GM19468 (cell line): ENCODE measurements around the gene PHKA2.

Experiments used
- ATAC-seq: cut with Tn5 transposase; IDR thresholded peaks from one replicate; pipeline ENCODE4 v1.9.1; 2021; ENCODE audit warnings: mild to moderate bottlenecking, moderate library complexity, moderate number of reproducible peaks; ENCODE audit not compliant: unreplicated experiment; ENCODE audit errors: extremely low read depth

Gene PHKA2

GRCh38 chrX:18935893-18936292, 48.0 kb downstream of the PHKA2 start:
- no peak for ATAC-seq

DNA sequence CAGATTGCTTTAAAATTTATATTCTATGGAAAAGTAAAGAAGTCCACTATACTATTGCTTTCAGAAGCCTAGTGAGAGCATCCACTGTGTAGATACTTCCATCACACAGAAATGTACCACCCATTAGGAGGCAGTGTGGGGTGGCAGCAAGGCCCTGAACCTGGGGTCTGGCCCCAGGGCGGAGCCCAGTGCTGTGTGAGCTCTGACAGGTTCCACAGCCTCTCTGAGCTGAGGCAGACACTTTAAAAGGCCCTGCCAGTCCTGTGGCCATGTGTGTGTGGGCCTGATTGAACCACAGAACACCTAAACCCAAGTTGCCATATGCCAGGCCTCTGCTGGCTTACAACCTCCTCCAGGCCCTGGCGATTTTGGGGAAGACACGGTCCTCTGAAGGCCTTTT, 49.2 kb downstream of the PHKA2 start:
- no peak for ATAC-seq

- no peak for ATAC-seq
These were observed 50.3 kb downstream of the PHKA2 start for GRCh38 chrX:18933617-18934016.

DNA sequence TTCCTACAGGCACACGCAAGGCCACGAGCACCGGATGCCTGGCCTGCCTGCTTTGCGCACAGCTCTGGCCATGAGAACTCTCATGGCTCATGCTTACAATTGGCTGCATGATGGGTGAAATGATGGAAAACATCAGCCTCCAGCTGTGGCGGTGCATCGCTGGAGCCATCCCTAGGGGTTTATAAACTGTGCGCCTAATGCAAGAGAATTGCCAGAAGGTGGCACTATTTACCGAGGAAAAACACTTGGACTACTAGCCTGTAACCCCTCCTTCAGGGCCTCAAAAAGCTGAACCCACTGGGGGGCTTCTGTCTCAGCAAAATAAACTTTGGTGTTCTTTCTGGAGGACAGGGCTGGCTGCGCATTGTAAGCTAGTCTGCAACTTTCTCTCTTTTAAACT, 51.9 kb downstream of the PHKA2 start:
- no peak for ATAC-seq

- no peak for ATAC-seq
These were observed 54.1 kb downstream of the PHKA2 start for GRCh38 chrX:18929775-18930174.

DNA sequence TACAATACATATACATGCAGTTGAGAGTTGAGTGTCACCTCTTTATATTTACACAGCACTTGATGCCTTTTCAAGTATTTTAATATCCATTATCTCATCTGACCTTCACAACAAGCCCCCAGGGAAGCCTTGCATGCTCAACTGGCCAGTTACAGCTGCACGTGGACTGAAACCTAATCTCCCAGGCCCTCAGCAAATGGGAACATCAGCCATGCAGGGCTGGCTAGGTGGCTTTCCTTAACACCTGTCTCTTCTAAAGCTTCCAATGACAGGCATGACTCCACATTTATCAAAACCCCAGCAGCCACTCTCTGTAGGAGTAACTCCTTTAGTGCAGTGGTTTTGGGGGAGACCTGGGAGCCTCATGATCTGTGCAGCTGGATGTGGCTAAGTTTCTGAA, 56.4 kb downstream of the PHKA2 start:
- no peak for ATAC-seq

- ATAC-seq, result no peak
These were observed 59.3 kb downstream of the PHKA2 start for GRCh38 chrX:18924507-18925088.

- no peak for ATAC-seq
These were observed 63.3 kb downstream of the PHKA2 start for GRCh38 chrX:18920566-18920965.

- no peak for ATAC-seq
These were observed 63.8 kb downstream of the PHKA2 start for GRCh38 chrX:18920079-18920478.

DNA sequence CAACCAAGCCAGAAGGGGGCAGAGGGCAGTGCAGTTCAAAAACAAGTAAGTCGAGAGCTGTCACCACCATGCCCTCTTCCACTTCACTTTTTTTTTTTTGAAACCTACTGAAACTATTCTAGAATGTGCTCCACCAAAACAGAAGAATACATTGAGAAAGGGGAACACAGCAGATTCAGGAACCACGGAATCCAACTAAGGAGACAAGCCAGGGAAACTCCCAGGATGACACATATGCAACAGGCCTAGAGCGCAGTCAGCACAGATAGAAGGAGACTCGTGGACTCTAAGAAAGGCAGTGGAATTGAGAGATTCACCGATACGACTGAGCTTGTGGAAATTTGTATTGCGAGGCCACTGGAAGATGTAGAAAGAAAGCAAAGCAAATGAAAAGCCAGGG, 66.1 kb downstream of the PHKA2 start:
- ATAC-seq, result no peak

GRCh38 chrX:18906286-18906685, 77.6 kb downstream of the PHKA2 start:
- ATAC-seq, result no peak

DNA sequence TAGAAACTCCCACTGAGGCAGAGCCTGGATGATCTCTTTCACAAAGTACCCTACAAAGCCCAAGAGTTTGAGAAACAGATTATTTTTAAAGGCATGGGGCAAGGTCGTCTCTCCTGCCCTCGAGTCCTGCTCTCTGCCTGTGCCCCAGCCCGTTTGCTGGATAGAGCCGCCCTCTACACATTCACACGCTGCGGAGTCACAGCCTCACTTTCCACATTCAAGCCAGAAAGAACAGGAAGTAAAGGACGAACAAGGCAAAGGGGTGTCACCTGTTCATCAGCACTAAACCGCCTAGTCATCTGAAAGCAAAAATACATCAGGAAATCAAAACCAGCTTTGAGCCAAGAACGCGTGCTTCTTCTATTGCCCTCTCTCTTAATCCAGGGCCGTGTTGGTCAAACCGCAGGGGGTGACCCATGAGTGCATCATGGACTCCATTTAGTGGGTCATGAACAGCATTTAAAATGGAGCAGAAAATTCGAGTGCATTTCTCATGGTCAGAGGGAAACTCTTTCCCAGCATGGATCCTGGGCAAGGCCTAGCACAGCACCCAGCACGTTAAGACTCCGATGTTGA, 83.4 kb downstream of the PHKA2 start:
- ATAC-seq, result no peak

GRCh38 chrX:18899796-18900380, 84.0 kb downstream of the PHKA2 start:
- no peak for ATAC-seq

GRCh38 chrX:18898492-18898891, 85.4 kb downstream of the PHKA2 start:
- ATAC-seq, result no peak

DNA sequence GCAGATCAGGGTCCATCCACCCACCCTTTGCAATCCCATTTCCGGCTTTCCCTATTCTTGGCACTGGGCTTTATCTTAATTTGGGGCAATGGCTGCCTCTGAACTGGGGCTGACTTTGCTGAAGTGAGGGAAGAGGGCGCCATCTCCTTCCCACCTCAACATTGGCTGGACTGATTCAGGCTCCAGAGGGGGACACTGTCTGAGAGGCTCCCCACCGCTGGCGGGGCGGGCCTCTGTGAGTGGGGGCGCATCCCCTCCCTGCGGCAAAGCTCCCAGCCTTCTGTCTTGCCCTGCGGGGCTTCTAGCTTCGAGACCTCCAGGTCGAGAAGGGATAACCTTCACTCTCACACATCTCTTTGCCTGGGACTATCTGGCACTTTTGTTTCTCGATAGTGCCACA, 85.8 kb downstream of the PHKA2 start:
- ATAC-seq, result no peak

DNA sequence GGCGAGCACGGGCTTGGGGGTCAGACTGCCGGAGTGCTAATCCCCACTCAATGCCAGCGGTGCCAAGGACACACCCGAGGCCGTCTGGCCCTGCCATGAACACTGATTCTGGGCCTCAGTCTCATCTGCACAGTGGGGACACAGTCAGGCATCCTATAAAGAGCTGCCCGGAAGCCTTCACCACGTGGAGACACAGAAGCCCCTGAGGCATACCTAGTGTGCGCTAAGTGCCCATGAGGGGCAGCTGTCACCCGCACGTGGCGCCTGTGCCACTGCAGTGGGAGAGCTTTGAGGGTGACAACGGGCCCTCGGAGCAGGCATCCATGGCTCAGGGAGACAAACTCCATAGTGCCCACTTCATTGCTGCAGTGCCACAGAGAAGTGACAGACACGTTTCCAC, 86.3 kb downstream of the PHKA2 start:
- ATAC-seq, result no peak

DNA sequence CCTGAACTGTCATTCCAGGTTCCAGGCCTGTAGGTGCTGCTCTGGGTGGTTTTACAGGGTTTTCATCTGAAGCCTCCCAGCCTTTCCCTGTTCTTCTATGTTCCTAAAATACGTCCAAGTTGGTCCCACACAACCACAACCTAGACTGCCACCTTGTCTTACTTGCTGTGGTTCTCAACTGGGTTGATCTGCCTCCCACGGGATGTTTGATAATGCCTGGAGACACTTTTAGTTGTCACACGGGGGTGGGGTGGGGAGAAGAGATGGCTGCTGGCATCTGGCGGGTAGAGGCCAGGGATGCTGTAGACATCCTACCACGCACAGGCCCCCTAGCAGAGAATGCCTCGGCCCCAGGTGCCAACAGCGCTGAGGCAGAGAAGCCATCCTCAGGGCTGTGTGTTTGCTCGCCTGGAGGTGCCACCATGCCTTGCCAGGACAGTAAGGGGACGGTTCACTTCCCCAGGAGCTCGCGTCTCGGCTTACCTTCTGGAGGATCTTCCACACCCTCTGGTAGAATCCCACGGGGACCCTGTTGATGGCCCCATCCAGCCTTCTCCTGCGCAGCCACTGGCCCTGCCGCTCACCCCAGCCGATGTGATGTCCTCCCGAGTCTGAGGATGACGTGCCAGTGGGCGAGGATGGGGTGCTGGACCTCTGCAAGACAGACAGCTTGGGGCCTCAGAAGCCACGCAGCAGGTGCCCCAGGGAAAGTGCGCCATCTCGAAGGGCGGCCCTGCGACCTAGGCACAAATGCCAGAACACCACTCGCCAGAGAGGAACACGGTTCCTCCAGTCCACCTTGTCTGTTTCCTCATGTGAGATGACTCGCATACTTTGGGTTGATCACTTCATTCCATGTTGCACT, 87.0 kb downstream of the PHKA2 start:
- no peak for ATAC-seq

- no peak for ATAC-seq
These were observed 88.5 kb downstream of the PHKA2 start for GRCh38 chrX:18895189-18895951.

DNA sequence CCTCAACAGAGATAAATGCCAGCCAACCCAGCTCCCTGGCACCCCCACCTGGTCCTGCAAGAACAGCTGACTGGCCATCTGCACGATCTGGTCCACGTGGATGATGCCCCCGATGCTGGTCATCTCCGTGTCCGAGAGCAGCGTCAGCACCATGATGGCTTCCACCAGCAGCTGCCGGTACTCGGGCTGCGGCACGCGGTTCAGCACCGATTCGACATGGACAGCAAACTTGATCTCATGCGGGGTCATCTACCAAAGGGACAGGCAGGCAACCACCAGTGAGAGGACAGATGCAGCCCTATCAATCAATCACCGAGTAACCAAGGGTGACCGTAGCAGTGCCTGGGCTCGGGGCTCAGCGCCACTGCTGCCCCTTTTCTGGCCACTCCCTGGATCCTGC, 89.8 kb downstream of the PHKA2 start:
- ATAC-seq, result no peak

- ATAC-seq, result no peak
These were observed 90.4 kb downstream of the PHKA2 start for GRCh38 chrX:18893536-18893935.
